SK-N-DZ (cell line): ENCODE data around the gene HOTAIR.

ENCODE experiments used
- DNase-seq: peaks from one replicate; pipeline ENCODE4 v3.0.0-alpha.2; 2015; ENCODE audit warnings: low spot score

HOTAIR gene

DNA sequence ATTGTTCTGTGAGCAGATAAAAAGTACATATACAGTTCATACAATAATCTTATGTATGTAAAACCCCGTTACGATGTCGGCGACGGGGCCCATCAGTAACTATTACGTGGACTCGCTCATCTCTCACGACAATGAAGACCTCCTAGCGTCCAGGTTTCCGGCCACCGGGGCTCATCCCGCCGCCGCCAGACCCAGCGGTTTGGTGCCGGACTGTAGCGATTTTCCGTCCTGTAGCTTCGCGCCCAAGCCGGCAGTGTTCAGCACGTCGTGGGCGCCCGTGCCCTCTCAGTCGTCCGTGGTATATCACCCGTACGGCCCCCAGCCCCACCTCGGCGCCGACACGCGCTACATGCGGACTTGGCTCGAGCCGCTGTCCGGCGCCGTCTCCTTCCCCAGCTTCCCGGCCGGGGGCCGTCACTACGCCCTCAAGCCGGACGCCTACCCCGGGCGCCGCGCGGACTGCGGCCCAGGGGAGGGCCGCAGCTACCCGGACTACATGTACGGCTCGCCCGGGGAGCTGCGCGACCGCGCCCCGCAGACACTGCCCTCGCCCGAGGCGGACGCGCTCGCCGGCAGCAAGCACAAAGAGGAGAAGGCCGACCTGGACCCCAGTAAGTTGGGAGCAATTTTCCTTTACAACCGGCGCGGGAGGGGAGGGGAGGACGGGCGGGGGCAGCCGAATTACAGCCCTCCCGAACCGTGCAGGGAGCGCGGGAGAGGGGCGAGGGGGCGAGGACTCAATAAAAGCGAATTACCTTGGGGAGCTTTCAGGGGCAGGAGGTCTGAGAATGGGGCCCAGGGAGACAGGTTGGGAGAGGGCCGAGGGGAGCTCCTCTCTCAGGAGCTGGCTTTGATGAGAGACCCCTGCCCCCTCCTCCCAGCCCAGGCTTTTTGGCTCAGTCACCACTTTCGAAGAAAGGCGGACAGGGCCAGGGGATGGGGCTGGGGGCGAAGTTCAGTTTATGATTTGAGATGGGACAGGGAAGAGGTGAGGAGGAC, 25.7 kb upstream of the HOTAIR start, which contains the start of gene HOXC9:
TSS of gene HOXC9 (plus strand) at position 46 of the 999 bp plus-strand sequence. CDS start at position 74, 28 bp downstream.
- no peak for DNase-seq

DNA sequence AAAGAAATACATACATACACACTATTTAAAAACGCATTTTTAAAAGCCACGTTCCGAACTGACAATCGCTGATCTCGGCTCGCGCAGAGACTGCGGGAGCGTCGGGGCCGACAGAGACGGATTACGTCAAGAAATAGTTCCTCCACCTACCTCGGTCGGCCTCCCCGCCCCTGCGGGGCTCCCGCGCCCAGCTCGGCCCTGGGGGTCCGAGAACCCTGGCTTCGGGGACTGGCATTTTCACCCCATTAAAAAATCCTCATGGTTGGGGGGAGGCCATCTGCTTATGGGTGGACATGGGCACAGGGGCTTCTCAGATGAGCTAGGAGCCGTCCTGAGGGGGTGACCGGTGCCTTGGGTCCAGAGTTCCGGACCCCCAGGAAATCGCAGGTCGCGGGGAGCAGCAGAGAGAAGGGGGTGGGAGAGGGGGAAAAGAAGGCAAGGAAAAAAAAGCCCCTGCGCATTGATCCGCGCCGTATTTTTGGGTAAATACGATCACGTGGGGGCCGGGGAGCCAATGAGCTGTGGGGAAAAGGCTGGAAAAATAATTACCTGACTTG, 24.9 kb upstream of the HOTAIR start:
- peak; percentile 51 for DNase-seq

DNA sequence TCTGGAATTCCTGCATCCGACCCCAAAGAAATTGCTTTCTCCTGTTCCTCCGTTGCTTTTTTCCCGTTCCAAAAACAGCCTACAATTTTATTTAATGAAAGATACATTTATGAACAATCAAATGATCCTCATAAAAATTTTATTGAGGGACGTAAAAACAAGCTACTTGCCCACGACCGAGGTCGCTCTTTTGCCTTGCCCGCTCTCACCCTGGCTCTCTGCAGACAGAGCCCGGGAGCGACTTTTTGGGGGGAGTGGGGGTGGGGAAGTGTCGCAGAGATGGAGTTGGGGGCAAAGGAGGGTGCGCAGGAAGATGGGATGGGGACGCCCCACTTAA, 24.1 kb upstream of the HOTAIR start:
- no peak for DNase-seq

GRCh38 chr12:53998110-53998899, 23.6 kb upstream of the HOTAIR start:
- DNase-seq, result no peak

GRCh38 chr12:53997204-53998109, 22.7 kb upstream of the HOTAIR start:
- DNase-seq, result no peak

DNA sequence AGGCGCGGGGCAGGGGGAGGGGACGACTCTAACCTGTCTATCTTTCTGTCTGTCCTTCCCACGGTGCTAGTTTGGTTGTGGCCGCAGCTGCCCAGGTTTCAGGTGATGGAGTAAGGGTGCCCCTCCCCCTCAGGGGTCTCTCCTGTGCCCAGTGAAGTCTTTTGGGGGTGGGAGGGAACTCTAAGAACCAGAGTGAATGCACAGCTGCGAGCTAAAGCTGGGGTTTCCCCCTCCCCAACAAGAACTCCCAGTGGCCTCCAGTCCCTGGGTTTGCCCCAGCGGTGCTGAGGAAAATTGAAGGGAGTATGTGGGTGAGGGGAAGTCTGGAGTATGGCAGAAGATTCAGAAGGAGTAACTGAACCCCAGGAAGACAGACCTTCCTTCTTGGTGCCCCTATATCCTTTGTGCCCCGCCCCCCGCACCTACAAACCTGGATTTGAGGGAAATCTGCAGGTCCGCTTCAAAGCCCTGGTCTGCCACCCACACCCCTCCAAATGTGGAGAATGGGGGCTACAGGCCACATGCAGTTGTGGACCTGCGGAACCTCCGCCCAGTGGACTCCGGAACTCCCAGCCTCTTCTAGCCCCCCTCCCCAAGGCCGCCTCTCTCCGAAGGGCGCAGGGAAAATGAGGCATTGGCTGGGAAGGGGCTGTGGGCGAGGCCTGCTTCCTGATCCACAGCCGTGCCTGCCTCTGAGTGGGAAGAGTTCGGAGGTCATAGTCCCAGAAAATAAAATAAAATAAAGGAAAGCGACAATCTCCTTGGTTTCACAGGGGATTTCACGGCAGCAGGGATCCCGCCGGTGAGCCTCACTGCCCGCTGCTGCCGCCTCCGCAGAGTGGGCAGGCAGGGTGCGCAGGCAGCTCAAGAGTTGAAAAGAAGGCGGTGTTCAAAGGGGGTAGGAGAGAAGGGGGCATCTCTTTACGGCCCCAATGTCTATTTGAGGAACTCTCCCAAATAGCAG, 21.8 kb upstream of the HOTAIR start:
- DNase-seq, result no peak

DNA sequence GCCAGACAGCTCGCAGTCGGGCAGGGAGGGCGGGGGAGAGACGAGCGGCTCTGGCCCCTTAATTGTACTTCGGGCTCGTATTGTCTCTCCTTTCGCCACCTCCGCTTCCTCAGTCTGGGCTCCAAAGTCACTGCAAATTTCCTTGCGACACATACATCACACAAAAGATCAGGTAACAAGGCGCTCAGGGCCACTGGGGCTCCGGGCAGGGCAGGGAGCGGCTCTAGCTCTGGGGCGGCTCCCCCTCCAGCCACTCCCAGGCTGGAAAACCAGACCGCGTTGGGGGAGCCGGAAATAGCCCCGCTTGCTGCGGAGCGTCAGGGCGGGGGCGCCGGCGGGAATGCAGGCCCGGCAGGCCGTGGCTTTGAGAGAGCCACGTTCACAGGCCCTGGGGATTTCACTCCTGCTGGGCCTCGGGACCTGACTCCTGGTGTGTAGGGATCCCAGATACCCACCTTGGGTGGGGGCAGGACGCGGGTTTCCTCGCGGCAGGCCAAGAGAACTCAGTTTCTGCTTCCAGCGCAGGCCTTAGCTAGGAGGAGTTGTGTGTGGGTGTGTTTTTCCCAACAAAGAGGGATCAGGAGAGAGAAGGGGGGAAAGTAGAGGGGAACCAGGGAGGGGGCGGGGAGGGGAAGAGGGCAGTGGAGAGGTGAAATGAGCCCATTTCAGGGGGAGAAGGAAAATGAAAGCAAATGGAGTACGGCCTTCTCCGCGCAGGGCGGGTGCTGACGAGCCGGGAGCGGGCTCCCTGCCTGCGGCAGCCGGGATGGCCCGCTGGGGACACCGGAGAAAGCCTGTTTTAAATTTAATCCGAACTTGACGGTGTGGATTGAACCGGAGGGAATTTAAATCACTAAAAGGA, 20.9 kb upstream of the HOTAIR start:
- no peak for DNase-seq

GRCh38 chr12:53995002-53995377, 20.2 kb upstream of the HOTAIR start:
- no peak for DNase-seq

- DNase-seq, result no peak
Observed at GRCh38 chr12:53994264-53995001, 19.7 kb upstream of the HOTAIR start.

GRCh38 chr12:53994009-53994263, 19.2 kb upstream of the HOTAIR start:
- DNase-seq, result no peak

DNA sequence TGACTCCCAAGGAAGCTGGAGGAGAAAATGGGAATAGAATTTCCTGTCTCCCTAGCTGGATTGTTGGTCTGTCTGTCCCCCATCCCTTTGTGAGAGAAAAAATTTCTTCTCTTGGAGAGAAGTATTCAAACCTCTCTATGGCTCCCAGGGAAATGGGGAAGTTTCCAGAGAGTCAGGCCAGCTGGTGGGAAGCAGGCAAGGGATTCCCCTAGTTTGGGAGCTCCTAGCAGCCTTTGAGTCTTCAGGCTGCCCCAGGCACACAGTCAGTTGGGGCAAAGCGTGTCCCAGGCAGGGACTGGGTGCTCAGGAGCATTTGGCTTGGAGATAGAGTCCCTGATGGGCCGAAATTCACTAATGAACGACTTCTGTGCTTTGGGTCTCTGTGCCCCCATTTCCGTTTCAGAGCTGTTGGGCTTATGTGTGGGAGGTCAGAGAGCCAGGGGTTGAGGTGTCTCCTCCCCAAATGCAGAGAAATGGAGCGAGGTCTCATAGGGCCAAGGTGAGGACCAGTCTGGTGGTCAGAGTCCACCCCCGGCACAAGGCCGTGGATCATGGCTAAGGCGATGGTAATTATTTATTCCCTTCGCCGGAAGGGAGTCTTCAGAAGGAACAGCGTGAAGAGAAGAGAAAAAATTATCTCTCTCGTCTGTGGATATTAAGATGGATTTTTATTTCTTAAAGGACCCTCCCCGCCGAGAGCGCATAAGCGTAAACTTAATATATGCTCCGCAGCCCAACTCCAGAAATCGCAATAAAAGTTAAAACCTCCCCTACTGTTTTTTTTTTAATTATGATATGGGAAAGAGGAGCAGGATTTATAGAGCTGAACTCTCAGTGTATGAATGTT, 18.6 kb upstream of the HOTAIR start:
- no peak for DNase-seq

- DNase-seq, result no peak
Observed at GRCh38 chr12:53992377-53992889, 17.7 kb upstream of the HOTAIR start.

GRCh38 chr12:53991077-53991460, 16.3 kb upstream of the HOTAIR start:
- no peak for DNase-seq

- DNase-seq, result no peak
Observed at GRCh38 chr12:53990311-53991076, 15.7 kb upstream of the HOTAIR start.

DNA sequence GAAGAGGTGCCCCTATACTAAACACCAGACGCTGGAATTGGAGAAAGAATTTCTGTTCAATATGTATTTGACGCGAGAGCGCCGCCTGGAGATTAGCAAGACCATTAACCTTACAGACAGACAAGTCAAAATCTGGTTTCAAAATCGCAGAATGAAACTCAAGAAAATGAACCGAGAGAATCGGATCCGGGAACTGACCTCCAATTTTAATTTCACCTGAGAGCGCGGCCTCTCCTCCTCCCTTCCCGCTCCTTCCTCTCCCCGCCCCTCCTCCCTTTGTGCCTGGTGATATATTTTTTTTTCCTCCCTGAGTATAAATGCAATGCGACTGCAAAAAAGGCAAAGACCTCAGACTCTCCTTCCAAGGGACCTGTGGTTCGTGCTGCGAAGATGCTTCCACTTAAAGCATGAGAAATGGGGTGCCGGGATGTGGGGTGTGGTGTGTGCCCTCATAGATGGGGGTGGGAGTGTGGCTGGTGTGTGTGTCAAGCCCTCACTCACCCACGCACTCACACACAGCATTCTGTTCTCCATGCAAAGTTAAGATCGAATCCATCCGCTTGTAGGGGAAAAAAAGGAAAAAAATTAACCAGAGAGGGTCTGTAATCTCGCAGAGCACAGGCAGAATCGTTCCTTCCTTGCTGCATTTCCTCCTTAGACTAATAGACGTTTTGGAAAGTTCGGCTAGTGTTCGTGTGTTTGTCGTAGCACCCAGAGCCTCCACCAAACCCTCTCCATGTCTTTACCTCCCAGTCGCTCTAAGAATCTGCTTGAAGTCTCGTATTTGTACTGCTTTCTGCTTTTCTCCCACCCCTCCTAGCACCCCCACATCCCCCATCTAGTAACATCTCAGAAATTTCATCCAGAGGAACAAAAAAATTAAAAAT, 14.7 kb upstream of the HOTAIR start:
- peak; percentile 49 for DNase-seq
